Right cardiac atrium (tissue), 5 donors: Measurements from ENCODE around the gene VWA8. TPM values are rescaled to one million over a fixed set of nuclear protein-coding genes. Genes with fewer than 3 reads are reported as not detected.

Experiments used
- ATAC-seq, 2 donors: fragments of 200-7000 bp; cut with Tn5 transposase; one replicate each; pipeline versions ENCODE4 v1.8.0 to v1.9.1; 2020; ENCODE audit warnings: moderate library complexity in 2 of 2, mild to moderate bottlenecking in 1 of 2
- DNase-seq, 3 donors: peaks; one replicate each; pipeline ENCODE4 v3.0.0-alpha.2; 2020
- H3K27ac ChIP-seq: one replicate; pipeline ENCODE4 v1.5.1; 2013; ENCODE audit warnings: mild to moderate bottlenecking, low read length, control low read depth, moderate library complexity
- H3K27me3 ChIP-seq: one replicate; pipeline ENCODE4 v1.6.1; 2013; ENCODE audit not compliant: control insufficient read depth, insufficient read depth
- H3K4me1 ChIP-seq: one replicate; pipeline ENCODE4 v1.6.1; 2013; ENCODE audit warnings: low read length; ENCODE audit not compliant: control insufficient read depth, insufficient read depth
- H3K4me3 ChIP-seq: one replicate; pipeline ENCODE4 v1.5.1; 2013; ENCODE audit warnings: low read length, control low read depth
- H3K9me3 ChIP-seq: one replicate; pipeline ENCODE4 v1.6.1; 2013; ENCODE audit warnings: low read length; ENCODE audit not compliant: control insufficient read depth
- WGBS: extraction: QIAGEN DNeasy Blood & Tissue Kit; methylation state at CpG from one replicate; pipeline ENCODE4 v1.1.7; 2013; 5-methylcytosine and 5-hydroxymethylcytosine counted together
- intact Hi-C, 4 donors: fragments of 100-400 bp; cut with DNase I; formaldehyde crosslinking; loops; one replicate each; pipeline versions ENCODE4 v1.11.0 to v1.14.0; 2022 to 2023
- polyA plus RNA-seq: library from polyadenylated mRNA; stranded (reverse); fragments of 200-250 nt; gene quantifications from one replicate; pipeline ENCODE4 v1.2.3, GENCODE V29; 2013
- total RNA-seq, 4 donors: library from RNA; stranded (reverse); fragmentation: NEBNext Ultra II Directional; extraction: Animal tissue kit (Norgen Biotek cat#: 25700); gene quantifications; one replicate each; pipeline ENCODE4 v1.2.1, GENCODE V29; 2021
- donor health status: healthy with polysubstance abuse.
- donor health status: DM: no; HTN: yes; CAD: no.
- donor health status: DM: no; HTN: no; CAD: no.
- donor health status: DM: no; HTN: yes; CAD: no; lungs with severe emphysema.
- donor health status: DM: yes; HTN: yes; CAD: no.

The VWA8 gene
- total and polyA plus RNA-seq, 5 donors, result 11.7 to 41.7 (median 34.0) TPM

DNA sequence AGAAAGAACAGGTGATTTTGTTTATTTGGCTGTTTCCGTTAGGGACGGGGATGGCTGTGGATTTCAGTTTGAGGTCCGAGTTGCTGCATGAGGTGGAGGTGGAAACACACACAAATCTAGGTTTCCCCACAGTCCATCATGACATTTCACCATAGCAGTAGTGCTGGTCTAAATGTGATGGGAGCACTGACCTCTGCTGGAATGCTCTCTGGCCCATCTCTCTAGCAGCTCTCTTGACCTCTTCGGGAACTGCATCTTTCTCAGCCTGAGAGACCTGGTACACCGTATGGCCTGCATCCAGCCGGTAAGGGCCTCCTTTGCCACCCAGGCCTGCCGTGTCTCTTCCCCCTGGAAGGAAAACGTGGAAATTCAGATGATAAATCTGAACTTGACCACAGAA is 349.5 kb downstream of the VWA8 start:
- ATAC-seq (no peak), DNase-seq (no peak)
- peaks cover 15% of the 10 kb centered on the region for H3K4me1 ChIP-seq
- H3K4me3 ChIP-seq, result no peak overlapping the region
- no peaks in the 10 kb centered on the region for H3K9me3 ChIP-seq
- 90% methylated on average over 8 of the region's 8 CpGs for WGBS
- intact Hi-C loops, result no loop called here
- H3K27me3 ChIP-seq, result no peaks in the 10 kb centered on the region
- peak overlapping the region; percentile 56 for H3K27ac ChIP-seq

DNA sequence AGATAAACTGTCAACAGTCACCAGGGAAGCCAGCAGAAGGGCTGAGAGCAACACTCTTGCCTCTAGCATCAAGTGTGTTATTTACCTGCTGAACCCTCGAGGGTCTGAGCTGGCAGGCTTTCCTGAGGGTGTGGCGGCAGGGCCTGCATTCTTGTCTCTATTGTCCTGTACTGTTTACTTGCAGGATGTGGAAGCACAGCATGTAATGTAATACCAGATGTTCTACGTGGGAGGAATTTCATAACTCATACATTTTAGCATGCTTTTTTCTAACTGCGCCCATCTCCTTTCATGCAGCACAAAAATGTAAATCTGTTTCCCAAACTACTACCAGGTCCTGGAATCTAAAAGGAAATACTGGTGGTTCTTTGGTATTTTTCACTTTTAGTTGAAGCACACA is 350.5 kb downstream of the VWA8 start:
- 67% methylated on average over 4 of the region's 4 CpGs for WGBS
- Histone ChIP-seq H3K4me3 (no peak overlapping the region), H3K27me3 (no peaks in the 10 kb centered on the region), H3K9me3 (no peaks in the 10 kb centered on the region), H3K4me1 (peaks cover 15% of the 10 kb centered on the region), H3K27ac (peak overlapping the region; percentile 26)
- intact Hi-C loops, result no loop called here
- ATAC-seq (peak in 1 of 2 donors; percentile 27), DNase-seq (peak in 2 of 3 donors; percentile 16 to 55)

DNA sequence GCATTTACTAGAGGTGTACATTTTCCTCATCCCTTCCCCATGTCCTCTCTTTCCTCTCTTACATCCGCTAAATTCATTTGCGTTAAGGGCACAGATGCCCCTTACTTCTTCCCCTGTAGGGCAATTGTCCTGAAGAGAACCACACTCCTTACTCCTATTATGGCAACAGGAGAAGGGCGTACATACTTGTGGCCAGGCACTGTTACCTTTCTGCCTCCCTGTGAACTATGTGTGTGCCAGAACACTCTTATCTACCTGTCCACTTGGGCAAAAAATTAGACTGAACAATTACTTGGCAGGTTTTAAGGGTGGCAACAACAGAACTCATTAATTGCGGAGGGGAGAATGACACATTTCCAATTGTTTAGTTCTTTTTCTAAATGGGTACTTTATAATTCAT is 351.1 kb downstream of the VWA8 start:
- 96% methylated on average over 4 of the region's 4 CpGs for WGBS
- ATAC-seq (no peak), DNase-seq (no peak)
- intact Hi-C loops, result no loop called here
- H3K4me1 ChIP-seq, result peaks cover 15% of the 10 kb centered on the region
- H3K27ac ChIP-seq, result peak overlapping the region; percentile 38
- H3K4me3 ChIP-seq, result no peak overlapping the region
- no peaks in the 10 kb centered on the region for H3K27me3 ChIP-seq
- H3K9me3 ChIP-seq, result no peaks in the 10 kb centered on the region

DNA sequence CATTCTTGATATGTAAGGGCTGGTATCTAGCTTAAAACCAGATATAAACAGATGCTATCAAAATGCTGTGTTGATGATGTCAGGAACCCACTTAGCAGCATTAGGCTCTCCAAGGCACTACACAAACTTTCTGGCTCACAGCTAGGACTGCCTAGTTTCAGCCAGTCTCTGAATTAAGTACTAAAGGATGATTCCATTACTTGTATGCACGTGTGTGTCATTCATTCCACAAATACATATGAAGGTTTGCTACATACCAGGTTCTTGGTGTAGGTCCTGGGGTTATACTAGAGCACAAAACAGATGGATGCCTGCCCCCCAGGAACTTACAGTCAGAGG is 352.1 kb downstream of the VWA8 start:
- intact Hi-C loops, result no loop called here
- H3K9me3 ChIP-seq, result no peaks in the 10 kb centered on the region
- no peak overlapping the region for H3K27ac ChIP-seq
- H3K27me3 ChIP-seq, result no peaks in the 10 kb centered on the region
- peaks cover 7% of the 10 kb centered on the region for H3K4me1 ChIP-seq
- WGBS, result 76% methylated on average over 1 of the region's 1 CpG
- H3K4me3 ChIP-seq, result no peak overlapping the region
- ATAC-seq, result no peak
- DNase-seq, result no peak

DNA sequence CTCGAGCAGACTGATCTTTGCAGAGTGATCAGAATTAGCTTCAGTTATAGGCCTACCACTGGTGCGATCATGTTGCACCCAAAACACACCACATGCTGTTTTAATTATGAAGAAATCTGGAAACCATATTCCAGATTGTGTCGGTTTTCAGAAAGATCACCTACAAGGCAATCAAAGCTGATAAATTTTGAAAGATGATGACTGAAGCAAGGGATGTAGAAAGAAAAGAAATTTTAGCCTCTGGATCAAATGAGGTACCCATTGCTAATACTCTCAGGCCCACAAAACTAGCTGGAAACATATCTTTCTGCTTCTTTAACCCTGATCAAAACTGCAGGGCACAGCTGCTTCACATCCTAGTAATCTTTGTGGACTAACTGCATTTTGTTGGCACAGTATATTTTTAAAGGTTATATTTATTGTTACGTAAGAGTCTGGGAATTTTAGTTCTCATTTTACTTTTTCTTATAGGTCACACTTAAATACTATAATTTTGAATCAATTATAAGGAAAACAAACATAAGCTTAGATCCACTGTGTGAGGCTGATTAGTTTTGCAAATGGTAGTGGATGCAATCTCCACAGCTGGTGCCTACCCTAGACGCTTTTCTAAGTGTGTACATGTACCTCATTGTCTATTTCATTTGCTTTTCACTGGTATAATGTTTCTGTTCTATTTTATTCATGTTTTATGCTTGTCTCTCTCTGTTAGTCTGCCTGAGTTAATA is 352.6 kb downstream of the VWA8 start:
- 93% methylated on average over 5 of the region's 5 CpGs for WGBS
- intact Hi-C loops, result no loop called here
- H3K27me3 ChIP-seq, result no peaks in the 10 kb centered on the region

DNA sequence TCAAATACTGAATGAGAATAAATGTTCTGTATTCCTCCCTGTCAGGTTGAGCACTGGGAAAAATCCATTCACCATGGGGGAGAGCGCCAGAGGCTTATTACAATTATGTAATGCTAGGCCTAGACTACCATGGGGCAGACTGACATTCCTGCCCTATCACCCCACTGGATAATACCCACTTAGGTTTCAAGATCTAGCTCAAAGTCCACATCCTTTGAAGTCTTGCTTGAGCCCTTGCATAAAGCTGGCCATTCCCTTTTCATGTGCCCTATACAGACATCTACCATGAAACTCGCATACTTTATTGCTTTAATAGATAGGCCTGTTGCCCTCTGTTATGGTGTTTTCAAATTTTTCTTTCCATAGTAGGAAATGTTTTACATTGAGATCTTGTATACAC is 354.3 kb downstream of the VWA8 start:
- no peak overlapping the region for H3K27ac ChIP-seq
- H3K9me3 ChIP-seq, result no peaks in the 10 kb centered on the region
- peaks cover 5% of the 10 kb centered on the region for H3K4me1 ChIP-seq
- DNase-seq (no peak), ATAC-seq (no peak)
- no peak overlapping the region for H3K4me3 ChIP-seq
- 97% methylated on average over 2 of the region's 2 CpGs for WGBS
- intact Hi-C loops, result no loop called here
- H3K27me3 ChIP-seq, result no peaks in the 10 kb centered on the region

More for the DNA sequence above, 352.6 kb downstream of the VWA8 start:
- Histone ChIP-seq H3K27ac (no peak overlapping the region), H3K4me3 (no peak overlapping the region), H3K4me1 (peaks cover 3% of the 10 kb centered on the region), H3K9me3 (no peaks in the 10 kb centered on the region)
- ATAC-seq (no peak), DNase-seq (no peak)

DNA sequence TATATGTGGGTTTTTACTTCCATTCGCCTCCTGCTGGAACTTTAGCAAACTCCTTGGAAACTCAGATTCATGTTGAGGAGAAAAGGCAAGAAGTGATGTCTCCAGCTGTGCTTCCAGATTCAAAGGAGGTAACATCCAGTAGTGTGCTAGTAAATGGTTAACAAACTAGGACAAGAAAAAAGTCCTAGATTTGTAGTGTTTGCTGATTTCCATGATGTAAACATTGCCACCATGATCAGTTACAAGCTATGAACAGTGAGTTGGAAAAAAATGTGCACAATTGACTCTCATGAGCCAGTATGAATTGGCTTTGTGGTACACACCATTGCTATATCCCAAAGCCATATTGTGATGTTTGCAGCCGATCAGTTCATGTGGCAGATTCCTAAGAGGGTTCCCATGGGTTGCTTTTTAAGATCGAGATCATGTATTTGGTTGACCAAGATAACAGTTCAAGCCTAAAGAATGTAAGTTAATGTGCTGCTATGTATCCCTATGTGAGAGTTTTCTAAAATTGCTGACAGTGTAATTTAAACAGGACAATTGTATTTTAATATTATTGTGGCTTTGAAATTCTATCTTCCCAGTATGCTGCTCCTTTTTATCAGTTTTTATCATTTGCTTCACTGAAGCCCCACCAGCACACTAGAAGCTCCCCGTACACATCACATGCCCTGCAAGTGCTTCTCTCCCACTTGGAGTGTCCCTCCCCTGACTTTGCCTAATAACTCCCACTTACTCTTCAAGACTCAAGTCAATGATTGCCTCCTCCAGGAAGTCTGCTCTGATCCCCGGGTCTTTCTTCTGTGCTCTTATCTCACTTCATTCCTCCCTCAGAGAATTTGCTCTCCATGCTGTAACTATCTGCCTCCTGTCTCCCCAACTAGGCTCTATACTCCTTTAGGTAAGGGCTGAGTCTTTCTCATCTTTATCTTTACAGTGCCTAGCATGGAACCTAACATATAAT is 355.3 kb downstream of the VWA8 start:
- Histone ChIP-seq H3K9me3 (no peaks in the 10 kb centered on the region), H3K27ac (no peak overlapping the region), H3K27me3 (no peaks in the 10 kb centered on the region), H3K4me3 (no peak overlapping the region), H3K4me1 (peaks cover 2% of the 10 kb centered on the region)
- 83% methylated on average over 5 of the region's 5 CpGs for WGBS
- no peak for DNase-seq
- no peak for ATAC-seq
- intact Hi-C loops, result no loop called here

DNA sequence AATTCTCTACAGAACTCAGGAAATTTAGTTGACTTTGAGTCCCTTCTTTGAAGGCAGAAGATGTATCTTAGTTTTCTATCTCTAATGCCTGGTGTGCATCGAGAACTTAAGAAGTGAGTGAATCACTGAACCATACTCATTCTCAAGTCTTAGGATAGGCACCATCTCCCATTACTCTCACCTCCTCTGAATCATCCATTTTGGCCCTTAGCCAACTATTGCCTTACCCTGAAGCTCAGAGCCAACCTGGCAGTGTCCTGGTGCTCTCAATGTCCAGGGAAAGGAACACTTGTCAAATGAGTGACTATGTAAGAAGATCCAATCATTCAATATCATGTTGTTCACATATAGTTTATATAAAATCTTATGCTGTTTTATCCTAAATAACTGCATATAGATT is 357.0 kb downstream of the VWA8 start:
- Histone ChIP-seq H3K27me3 (no peaks in the 10 kb centered on the region), H3K9me3 (no peaks in the 10 kb centered on the region), H3K27ac (no peak overlapping the region), H3K4me3 (no peak overlapping the region), H3K4me1 (peaks cover 2% of the 10 kb centered on the region)
- ATAC-seq (peak in 1 of 2 donors; percentile 43), DNase-seq (no peak)
- intact Hi-C loops, result no loop called here
- 98% methylated on average over 1 of the region's 1 CpG for WGBS

DNA sequence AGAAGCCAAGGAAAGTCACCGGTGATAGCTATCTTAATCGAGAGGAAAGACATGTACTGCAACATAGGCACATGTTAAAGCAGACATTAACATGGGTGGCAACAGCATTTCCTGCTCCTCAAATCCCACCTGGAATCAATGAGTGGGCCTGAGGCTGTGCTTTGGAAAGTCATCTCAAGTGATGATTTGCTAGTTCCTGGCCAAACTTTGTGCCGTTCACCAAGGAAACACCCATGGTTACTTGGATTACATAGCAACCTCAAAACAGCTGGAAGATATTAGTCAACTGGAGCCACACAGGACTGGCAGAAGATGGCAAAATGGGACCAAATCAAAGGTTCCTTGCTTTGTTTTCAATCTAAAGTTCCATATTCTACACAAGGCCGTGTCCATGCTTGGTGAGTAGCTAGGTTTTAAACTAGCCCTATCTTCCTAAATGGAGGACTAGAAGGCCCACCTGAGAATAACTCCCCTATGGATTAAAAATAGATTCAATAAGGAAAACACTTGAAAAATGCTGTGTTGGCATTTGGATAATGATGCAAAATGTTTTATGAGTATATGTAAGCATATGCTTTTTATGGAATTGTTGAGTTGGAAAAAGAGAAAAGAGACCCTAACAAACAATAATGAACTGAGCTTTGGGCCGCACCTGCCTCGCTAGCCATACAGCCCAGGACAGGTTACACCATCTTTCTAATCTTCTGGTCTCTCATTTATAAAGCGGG is 359.0 kb downstream of the VWA8 start:
- H3K9me3 ChIP-seq, result no peaks in the 10 kb centered on the region
- no peak overlapping the region for H3K4me3 ChIP-seq
- WGBS, result 91% methylated on average over 7 of the region's 7 CpGs
- intact Hi-C loops, result no loop called here
- ATAC-seq (no peak), DNase-seq (no peak)
- no peak overlapping the region for H3K27ac ChIP-seq
- H3K4me1 ChIP-seq, result peaks cover 2% of the 10 kb centered on the region
- H3K27me3 ChIP-seq, result no peaks in the 10 kb centered on the region

DNA sequence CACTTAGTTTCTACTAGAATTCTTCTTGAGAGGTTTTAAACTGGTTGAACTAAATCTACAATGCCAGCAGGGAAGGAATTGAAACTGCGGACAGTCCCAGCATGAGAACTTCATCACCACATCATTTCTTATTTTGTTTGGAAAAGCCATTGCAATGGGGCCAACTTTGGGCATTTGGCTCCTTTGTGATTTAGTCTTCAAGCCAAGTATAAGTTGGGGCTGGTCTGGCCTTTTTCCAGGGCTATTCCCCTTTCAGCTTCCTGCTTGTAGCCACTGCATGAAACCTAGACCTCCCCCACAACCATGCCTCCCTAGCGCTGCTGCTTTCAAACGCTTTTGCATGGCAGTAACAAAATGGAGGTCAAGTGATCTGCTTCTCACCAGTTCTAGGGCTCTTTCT is 361.3 kb downstream of the VWA8 start:
- no peak for ATAC-seq

More for the DNA sequence above, 361.3 kb downstream of the VWA8 start:
- no peak for DNase-seq
- H3K27ac ChIP-seq, result no peak overlapping the region
- H3K9me3 ChIP-seq, result no peaks in the 10 kb centered on the region
- intact Hi-C loops, result no loop called here
- peaks cover 2% of the 10 kb centered on the region for H3K4me1 ChIP-seq
- WGBS, result 89% methylated on average over 3 of the region's 3 CpGs
- no peak overlapping the region for H3K4me3 ChIP-seq
- no peaks in the 10 kb centered on the region for H3K27me3 ChIP-seq
